HEK293 (cell line): Measurements from ENCODE around the gene ARHGDIA.
A peak's percentile ranks its signal among the peaks of the same experiment; 100 is the strongest.

Source experiments
- BCL11A ChIP-seq: fragments of 450-650 bp; formaldehyde crosslinking; IDR thresholded peaks from 2 replicates; pipeline ENCODE4 v1.5.1; 2016; ENCODE audit warnings: low read depth, missing biosample characterization, missing genetic modification characterization
- HOXA7 ChIP-seq: sonication (generic); formaldehyde crosslinking; IDR thresholded peaks from 2 replicates; pipeline ENCODE4 v1.8.1; 2022; ENCODE audit warnings: missing genetic modification reagents, borderline replicate concordance
- KLF7 ChIP-seq: fragments of 450-650 bp; formaldehyde crosslinking; IDR thresholded peaks from 2 replicates; pipeline ENCODE4 v1.5.1; 2016; ENCODE audit warnings: missing biosample characterization, missing genetic modification characterization, borderline replicate concordance
- MYNN ChIP-seq: fragments of 450-650 bp; formaldehyde crosslinking; IDR thresholded peaks from 2 replicates; pipeline ENCODE4 v1.5.1; 2016; ENCODE audit warnings: missing biosample characterization, missing genetic modification characterization, borderline replicate concordance
- MZF1 ChIP-seq: fragments of 450-650 bp; formaldehyde crosslinking; IDR thresholded peaks from 2 replicates; pipeline ENCODE4 v1.5.1; 2017; ENCODE audit warnings: missing biosample characterization, missing genetic modification characterization, borderline replicate concordance
- OSR2 ChIP-seq: fragments of 450-650 bp; formaldehyde crosslinking; IDR thresholded peaks from 2 replicates; pipeline ENCODE4 v1.5.1; 2016; ENCODE audit warnings: missing biosample characterization, missing genetic modification characterization
- SP2 ChIP-seq: fragments of 450-650 bp; formaldehyde crosslinking; IDR thresholded peaks from 2 replicates; pipeline ENCODE4 v1.5.1; 2016; ENCODE audit warnings: missing biosample characterization, missing genetic modification characterization
- TCF7L2 ChIP-seq: IDR thresholded peaks from 2 replicates; pipeline ENCODE4 v1.6.1; 2011; ENCODE audit warnings: low read depth, mild to moderate bottlenecking, inconsistent platforms, low read length, moderate library complexity, borderline replicate concordance
- YY2 ChIP-seq: fragments of 450-650 bp; formaldehyde crosslinking; IDR thresholded peaks from 2 replicates; pipeline ENCODE4 v1.5.1; 2016; ENCODE audit warnings: missing biosample characterization, missing genetic modification characterization
- ZBTB1 ChIP-seq: fragments of 450-650 bp; formaldehyde crosslinking; IDR thresholded peaks from 2 replicates; pipeline ENCODE4 v1.5.1; 2016; ENCODE audit warnings: missing biosample characterization, missing genetic modification characterization
- ZEB2 ChIP-seq: fragments of 450-650 bp; formaldehyde crosslinking; IDR thresholded peaks from 2 replicates; pipeline ENCODE4 v1.5.1; 2016; ENCODE audit warnings: missing biosample characterization, missing genetic modification characterization
- ZFHX2 ChIP-seq: fragments of 450-650 bp; formaldehyde crosslinking; conservative IDR thresholded peaks from 2 replicates; pipeline ENCODE4 v1.5.1; 2016; ENCODE audit warnings: missing biosample characterization, missing genetic modification characterization
- ZFP41 ChIP-seq: fragments of 450-650 bp; formaldehyde crosslinking; IDR thresholded peaks from 2 replicates; pipeline ENCODE4 v1.5.1; 2016; ENCODE audit warnings: missing biosample characterization, missing genetic modification characterization, borderline replicate concordance
- ZFP69B ChIP-seq: fragments of 450-650 bp; formaldehyde crosslinking; IDR thresholded peaks from 2 replicates; pipeline ENCODE4 v1.5.1; 2016; ENCODE audit warnings: missing biosample characterization, missing genetic modification characterization
- ZNF132 ChIP-seq: fragments of 450-650 bp; formaldehyde crosslinking; IDR thresholded peaks from 2 replicates; pipeline ENCODE4 v1.5.1; 2017; ENCODE audit warnings: missing biosample characterization, missing genetic modification characterization, borderline replicate concordance
- ZNF175 ChIP-seq: fragments of 450-650 bp; formaldehyde crosslinking; IDR thresholded peaks from 2 replicates; pipeline ENCODE4 v1.5.1; 2016; ENCODE audit warnings: missing biosample characterization, missing genetic modification characterization
- ZNF280C ChIP-seq: fragments of 450-650 bp; formaldehyde crosslinking; IDR thresholded peaks from 2 replicates; pipeline ENCODE4 v1.5.1; 2016; ENCODE audit warnings: missing biosample characterization, missing genetic modification characterization
- ZNF350 ChIP-seq: fragments of 450-650 bp; formaldehyde crosslinking; IDR thresholded peaks from 2 replicates; pipeline ENCODE4 v1.5.0; 2017; ENCODE audit warnings: missing biosample characterization, mild to moderate bottlenecking, missing genetic modification characterization
- ZNF354C ChIP-seq: fragments of 450-650 bp; formaldehyde crosslinking; IDR thresholded peaks from 2 replicates; pipeline ENCODE4 v1.5.1; 2016; ENCODE audit warnings: missing biosample characterization, missing genetic modification characterization, low read depth, borderline replicate concordance
- ZNF394 ChIP-seq: fragments of 450-650 bp; formaldehyde crosslinking; IDR thresholded peaks from 2 replicates; pipeline ENCODE4 v1.5.1; 2016; ENCODE audit warnings: missing biosample characterization, missing genetic modification characterization, mild to moderate bottlenecking, moderate library complexity, borderline replicate concordance
- ZNF473 ChIP-seq: fragments of 450-650 bp; formaldehyde crosslinking; IDR thresholded peaks from 2 replicates; pipeline ENCODE4 v1.5.1; 2017; ENCODE audit warnings: missing biosample characterization, missing genetic modification characterization
- ZNF549 ChIP-seq: fragments of 450-650 bp; IDR thresholded peaks from 2 replicates; pipeline ENCODE4 v1.5.1; 2018; ENCODE audit warnings: missing biosample characterization, missing genetic modification characterization, mild to moderate bottlenecking, inconsistent platforms, moderate library complexity
- ZNF747 ChIP-seq: fragments of 450-650 bp; formaldehyde crosslinking; IDR thresholded peaks from 2 replicates; pipeline ENCODE4 v1.5.1; 2016; ENCODE audit warnings: missing biosample characterization, missing genetic modification characterization
- ZNF777 ChIP-seq: fragments of 450-650 bp; formaldehyde crosslinking; IDR thresholded peaks from 2 replicates; pipeline ENCODE4 v1.5.1; 2017; ENCODE audit warnings: missing biosample characterization, missing genetic modification characterization, borderline replicate concordance
- ZSCAN18 ChIP-seq: fragments of 450-650 bp; formaldehyde crosslinking; IDR thresholded peaks from 2 replicates; pipeline ENCODE4 v1.5.1; 2016; ENCODE audit warnings: missing biosample characterization, missing genetic modification characterization
- ZSCAN30 ChIP-seq: fragments of 450-650 bp; IDR thresholded peaks from 2 replicates; pipeline ENCODE4 v1.5.1; 2018; ENCODE audit warnings: missing biosample characterization, mild to moderate bottlenecking, missing genetic modification characterization, moderate library complexity
- ZXDB ChIP-seq: fragments of 450-650 bp; formaldehyde crosslinking; IDR thresholded peaks from 2 replicates; pipeline ENCODE4 v1.5.1; 2016; ENCODE audit warnings: missing biosample characterization, missing genetic modification characterization
- TF ChIP-seq, protein P1 (sequence below): fragments of 450-650 bp; formaldehyde crosslinking; IDR thresholded peaks from 2 replicates; pipeline ENCODE4 v1.5.1; 2016; ENCODE audit warnings: missing biosample characterization, missing genetic modification characterization
- TF ChIP-seq, protein P2 (sequence below): fragments of 450-650 bp; formaldehyde crosslinking; IDR thresholded peaks from 2 replicates; pipeline ENCODE4 v1.5.1; 2016; ENCODE audit warnings: missing biosample characterization, missing genetic modification characterization, borderline replicate concordance

The ARHGDIA gene

GRCh38 chr17:81860756-81861568, 10.2 kb downstream of the ARHGDIA start (continued):
- no peak for TF ChIP-seq ZNF280C (tag by site-specific recombination)
- no peak for TF ChIP-seq MYNN (tag by site-specific recombination)
- peak; percentile 99 for TF ChIP-seq OSR2 (tag by site-specific recombination)
- TF ChIP-seq TCF7L2 = no peak
- peak; percentile 72; the same call in 1 of the 2 replicates for TF ChIP-seq KLF7 (tag by site-specific recombination)
- peak; percentile 10; the same call in 1 of the 2 replicates for TF ChIP-seq ZSCAN30 (tag by site-specific recombination)
- TF ChIP-seq ZNF473 = no peak
- no peak for TF ChIP-seq ZNF350 (tag by site-specific recombination)
- no peak for TF ChIP-seq ZNF549 (tag by site-specific recombination)
- 0 out of 2 replicates have a peak, but pooled peaks have one; percentile 41 for TF ChIP-seq ZFP69B
- no peak for TF ChIP-seq ZNF777 (tag by site-specific recombination)
- no peak for TF ChIP-seq ZNF175 (tag by site-specific recombination)
- TF ChIP-seq ZBTB1 (tag by site-specific recombination) = no peak
- TF ChIP-seq, protein P1, sequence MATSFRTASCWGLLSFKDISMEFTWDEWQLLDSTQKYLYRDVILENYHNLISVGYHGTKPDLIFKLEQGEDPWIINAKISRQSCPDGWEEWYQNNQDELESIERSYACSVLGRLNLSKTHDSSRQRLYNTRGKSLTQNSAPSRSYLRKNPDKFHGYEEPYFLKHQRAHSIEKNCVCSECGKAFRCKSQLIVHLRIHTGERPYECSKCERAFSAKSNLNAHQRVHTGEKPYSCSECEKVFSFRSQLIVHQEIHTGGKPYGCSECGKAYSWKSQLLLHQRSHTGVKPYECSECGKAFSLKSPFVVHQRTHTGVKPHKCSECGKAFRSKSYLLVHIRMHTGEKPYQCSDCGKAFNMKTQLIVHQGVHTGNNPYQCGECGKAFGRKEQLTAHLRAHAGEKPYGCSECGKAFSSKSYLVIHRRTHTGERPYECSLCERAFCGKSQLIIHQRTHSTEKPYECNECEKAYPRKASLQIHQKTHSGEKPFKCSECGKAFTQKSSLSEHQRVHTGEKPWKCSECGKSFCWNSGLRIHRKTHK (tag by site-specific recombination) = no peak
- no peak for TF ChIP-seq ZSCAN18
- TF ChIP-seq ZNF394 = 0 out of 2 replicates have a peak, but pooled peaks have one; percentile 49
- no peak for TF ChIP-seq ZNF354C (tag by site-specific recombination)
- no peak for TF ChIP-seq ZNF132 (tag by site-specific recombination)
- TF ChIP-seq ZFP41 = no peak
- peak; percentile 44; the same call in 1 of the 2 replicates for TF ChIP-seq ZFHX2 (tag by site-specific recombination)
- no peak for TF ChIP-seq ZNF747
- peak; percentile 57 for TF ChIP-seq YY2 (tag by site-specific recombination)
- TF ChIP-seq ZXDB (tag by site-specific recombination) = peak; percentile 96
- TF ChIP-seq SP2 (tag by site-specific recombination) = peak; percentile 98
- no peak for TF ChIP-seq HOXA7 (CRISPR knock-in tag)
- TF ChIP-seq, protein P2, sequence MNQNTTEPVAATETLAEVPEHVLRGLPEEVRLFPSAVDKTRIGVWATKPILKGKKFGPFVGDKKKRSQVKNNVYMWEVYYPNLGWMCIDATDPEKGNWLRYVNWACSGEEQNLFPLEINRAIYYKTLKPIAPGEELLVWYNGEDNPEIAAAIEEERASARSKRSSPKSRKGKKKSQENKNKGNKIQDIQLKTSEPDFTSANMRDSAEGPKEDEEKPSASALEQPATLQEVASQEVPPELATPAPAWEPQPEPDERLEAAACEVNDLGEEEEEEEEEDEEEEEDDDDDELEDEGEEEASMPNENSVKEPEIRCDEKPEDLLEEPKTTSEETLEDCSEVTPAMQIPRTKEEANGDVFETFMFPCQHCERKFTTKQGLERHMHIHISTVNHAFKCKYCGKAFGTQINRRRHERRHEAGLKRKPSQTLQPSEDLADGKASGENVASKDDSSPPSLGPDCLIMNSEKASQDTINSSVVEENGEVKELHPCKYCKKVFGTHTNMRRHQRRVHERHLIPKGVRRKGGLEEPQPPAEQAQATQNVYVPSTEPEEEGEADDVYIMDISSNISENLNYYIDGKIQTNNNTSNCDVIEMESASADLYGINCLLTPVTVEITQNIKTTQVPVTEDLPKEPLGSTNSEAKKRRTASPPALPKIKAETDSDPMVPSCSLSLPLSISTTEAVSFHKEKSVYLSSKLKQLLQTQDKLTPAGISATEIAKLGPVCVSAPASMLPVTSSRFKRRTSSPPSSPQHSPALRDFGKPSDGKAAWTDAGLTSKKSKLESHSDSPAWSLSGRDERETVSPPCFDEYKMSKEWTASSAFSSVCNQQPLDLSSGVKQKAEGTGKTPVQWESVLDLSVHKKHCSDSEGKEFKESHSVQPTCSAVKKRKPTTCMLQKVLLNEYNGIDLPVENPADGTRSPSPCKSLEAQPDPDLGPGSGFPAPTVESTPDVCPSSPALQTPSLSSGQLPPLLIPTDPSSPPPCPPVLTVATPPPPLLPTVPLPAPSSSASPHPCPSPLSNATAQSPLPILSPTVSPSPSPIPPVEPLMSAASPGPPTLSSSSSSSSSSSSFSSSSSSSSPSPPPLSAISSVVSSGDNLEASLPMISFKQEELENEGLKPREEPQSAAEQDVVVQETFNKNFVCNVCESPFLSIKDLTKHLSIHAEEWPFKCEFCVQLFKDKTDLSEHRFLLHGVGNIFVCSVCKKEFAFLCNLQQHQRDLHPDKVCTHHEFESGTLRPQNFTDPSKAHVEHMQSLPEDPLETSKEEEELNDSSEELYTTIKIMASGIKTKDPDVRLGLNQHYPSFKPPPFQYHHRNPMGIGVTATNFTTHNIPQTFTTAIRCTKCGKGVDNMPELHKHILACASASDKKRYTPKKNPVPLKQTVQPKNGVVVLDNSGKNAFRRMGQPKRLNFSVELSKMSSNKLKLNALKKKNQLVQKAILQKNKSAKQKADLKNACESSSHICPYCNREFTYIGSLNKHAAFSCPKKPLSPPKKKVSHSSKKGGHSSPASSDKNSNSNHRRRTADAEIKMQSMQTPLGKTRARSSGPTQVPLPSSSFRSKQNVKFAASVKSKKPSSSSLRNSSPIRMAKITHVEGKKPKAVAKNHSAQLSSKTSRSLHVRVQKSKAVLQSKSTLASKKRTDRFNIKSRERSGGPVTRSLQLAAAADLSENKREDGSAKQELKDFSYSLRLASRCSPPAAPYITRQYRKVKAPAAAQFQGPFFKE (tag by site-specific recombination) = no peak
- TF ChIP-seq ZEB2 = peak; percentile 85; the same call in 1 of the 2 replicates
- no peak for TF ChIP-seq BCL11A (tag by site-specific recombination)
- no peak for TF ChIP-seq MZF1 (tag by site-specific recombination)
